HG03469 (cell line): ENCODE data around the gene C12orf42.

Experiments used
- ATAC-seq: cut with Tn5 transposase; IDR thresholded peaks from one replicate; pipeline ENCODE4 v1.9.1; 2021; ENCODE audit warnings: mild to moderate bottlenecking, moderate library complexity, moderate number of reproducible peaks; ENCODE audit not compliant: unreplicated experiment

The C12orf42 gene

GRCh38 chr12:103273645-103274044 lies 222.1 kb downstream of the C12orf42 start:
- ATAC-seq, result no peak

GRCh38 chr12:103272949-103273348 lies 222.8 kb downstream of the C12orf42 start:
- ATAC-seq, result no peak

DNA sequence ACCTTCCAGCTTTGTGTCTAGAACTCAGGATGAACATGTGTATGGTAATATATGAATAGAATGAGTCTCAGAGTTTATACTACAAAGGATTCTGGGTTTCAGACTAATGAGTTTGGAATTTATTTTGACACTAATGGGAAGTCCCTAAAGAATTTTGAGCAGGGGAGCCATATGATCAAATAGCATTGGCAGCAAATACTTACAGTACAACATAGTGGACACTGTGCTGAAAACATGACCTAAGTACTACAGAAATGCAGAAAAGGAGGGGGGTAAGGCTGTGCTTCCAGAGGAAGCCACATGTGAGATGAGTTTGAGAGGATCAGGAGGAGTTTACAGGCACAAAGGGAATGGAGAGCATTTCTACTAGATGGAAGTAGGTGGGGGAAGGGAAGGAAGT lies 225.8 kb downstream of the C12orf42 start:
- ATAC-seq, result no peak

GRCh38 chr12:103268831-103269514 lies 226.8 kb downstream of the C12orf42 start:
- ATAC-seq, result no peak

GRCh38 chr12:103257763-103258162 lies 238.0 kb downstream of the C12orf42 start:
- ATAC-seq, result no peak
